Brain microvascular endothelial cell (primary cell): ENCODE data around the gene KCTD12.

ENCODE experiments used
- DNase-seq: peaks from one replicate; pipeline ENCODE4 v3.0.0-alpha.2; 2020
- H3K27ac ChIP-seq: fragments of 250-450 bp; sonication (Bioruptor Pico); 2 replicates; pipeline ENCODE4 v1.5.1; 2020; ENCODE audit warnings: mild to moderate bottlenecking, moderate library complexity
- H3K27me3 ChIP-seq: fragments of 250-450 bp; sonication (Bioruptor Pico); replicated peaks from 2 replicates; pipeline ENCODE4 v1.5.1; 2020; ENCODE audit warnings: mild to moderate bottlenecking
- H3K36me3 ChIP-seq: fragments of 250-450 bp; sonication (Bioruptor Pico); replicated peaks from 2 replicates; pipeline ENCODE4 v1.5.1; 2020; ENCODE audit warnings: mild to moderate bottlenecking
- H3K4me3 ChIP-seq: 2 replicates; pipeline ENCODE4 v1.5.1; 2011; ENCODE audit warnings: low read depth, mild to moderate bottlenecking, control low read depth, low read length, moderate library complexity
- CTCF ChIP-seq: IDR thresholded peaks from 2 replicates; pipeline ENCODE4 v1.5.1; 2011; ENCODE audit warnings: low read depth, mild to moderate bottlenecking, moderate library complexity, low read length, control low read depth, inconsistent platforms; ENCODE audit errors: missing control alignments
- in situ Hi-C: cut with HindIII; loops from 2 replicates; pipeline ENCODE4 v1.10.0; 2017; ENCODE audit warnings: low sequenced_read_pairs, low pct_ligation_motif_present

The KCTD12 gene

GRCh38 chr13:76830805-76831204 is 55.4 kb downstream of the KCTD12 start:
- H3K27me3 ChIP-seq, result no peaks in the 10 kb centered on the region
- H3K27ac ChIP-seq, result no peak overlapping the region
- H3K36me3 ChIP-seq, result no peaks in the 10 kb centered on the region
- TF ChIP-seq CTCF, result no peak
- H3K4me3 ChIP-seq, result no peak overlapping the region
- no peak for DNase-seq
- in situ Hi-C loops, result no loop called here
